Measurements from ENCODE around the gene PPP2R2B. TPM values are rescaled to one million over a fixed set of nuclear protein-coding genes. Genes with fewer than 3 reads are reported as not detected.

Gene PPP2R2B
- total RNA-seq, 4 donors from 2014 or later = 0.53 to 2.0 (median 1.1) TPM

- Histone ChIP-seq H3K36me3 (no peaks in the 10 kb centered on the region), H3K9me3 (no peaks in the 10 kb centered on the region), H3K27me3 (no peaks in the 10 kb centered on the region), H3K27ac (no peak overlapping the region), H3K4me3 (no peak overlapping the region), H3K4me1 (peaks cover 0 to 4% (median 0%) of the 10 kb centered on the region in 3 donors)
- no peak for DNase-seq
- intact Hi-C loops (cut with DNase I) = no loop called here
- TF ChIP-seq POLR2A (IDR thresholded peaks at IDR 0.05) (no peak), CTCF (IDR thresholded peaks at IDR 0.05) (no peak)
- WGBS, 2 donors = 38 to 45% methylated on average over 4 of the region's 4 CpGs
These were observed 210.8 kb downstream of the PPP2R2B start for GRCh38 chr5:146667633-146668272.

GRCh38 chr5:146662229-146662628 is 216.3 kb downstream of the PPP2R2B start:
- no peak overlapping the region for H3K27ac ChIP-seq
- H3K4me3 ChIP-seq = no peak overlapping the region
- no peaks in the 10 kb centered on the region for H3K9me3 ChIP-seq
- no peaks in the 10 kb centered on the region for H3K27me3 ChIP-seq
- 77 to 93% methylated on average over 1 of the region's 1 CpG for WGBS, 2 donors
- DNase-seq = no peak
- no peaks in the 10 kb centered on the region for H3K4me1 ChIP-seq
- intact Hi-C loops (cut with DNase I) = no loop called here
- peak in 5 of 6 experiments; percentile 40 to 79 (median 48) for TF ChIP-seq CTCF (IDR thresholded peaks at IDR 0.05)
- TF ChIP-seq POLR2A (IDR thresholded peaks at IDR 0.05) = no peak
- no peaks in the 10 kb centered on the region for H3K36me3 ChIP-seq

GRCh38 chr5:146660376-146660960 is 218.1 kb downstream of the PPP2R2B start:
- no peak overlapping the region for H3K4me3 ChIP-seq
- intact Hi-C loops (cut with DNase I) = no loop called here
- H3K27me3 ChIP-seq = no peaks in the 10 kb centered on the region
- no peak overlapping the region for H3K27ac ChIP-seq
- H3K36me3 ChIP-seq = no peaks in the 10 kb centered on the region
- no peak for DNase-seq
- no peaks in the 10 kb centered on the region for H3K4me1 ChIP-seq
- 70 to 78% methylated on average over 3 of the region's 3 CpGs for WGBS, 2 donors
- H3K9me3 ChIP-seq = no peaks in the 10 kb centered on the region
- no peak for TF ChIP-seq POLR2A (IDR thresholded peaks at IDR 0.05)
- no peak for TF ChIP-seq CTCF (IDR thresholded peaks at IDR 0.05)

DNA sequence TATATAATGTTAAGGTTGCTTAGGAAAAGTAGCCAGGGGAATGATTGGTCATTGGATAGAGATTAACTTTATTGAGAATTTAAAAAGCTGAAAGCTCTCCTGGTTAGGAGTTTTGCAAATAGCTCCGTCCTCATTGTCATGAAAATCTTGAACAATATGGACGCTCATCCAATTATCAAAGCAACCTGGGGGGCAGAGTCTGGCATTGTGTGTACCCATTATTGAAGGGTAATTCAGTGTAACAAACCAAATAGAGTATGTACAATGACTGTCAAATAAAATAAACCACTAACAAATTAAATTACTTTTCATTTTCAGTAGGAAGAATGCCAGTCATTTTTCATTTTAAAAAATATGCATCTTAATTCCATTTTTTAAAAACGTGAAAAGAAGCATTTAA is 218.6 kb downstream of the PPP2R2B start:
- DNase-seq = no peak
- H3K27ac ChIP-seq = no peak overlapping the region
- H3K27me3 ChIP-seq = no peaks in the 10 kb centered on the region
- intact Hi-C loops (cut with DNase I) = loop anchor here (5.0 kb wide), 1 partner anchor 307 kb away; no protein-coding TSS in a partner anchor
- TF ChIP-seq POLR2A (IDR thresholded peaks at IDR 0.05) (no peak), CTCF (IDR thresholded peaks at IDR 0.05) (no peak)
- H3K4me1 ChIP-seq = no peaks in the 10 kb centered on the region
- H3K36me3 ChIP-seq = no peaks in the 10 kb centered on the region
- no peaks in the 10 kb centered on the region for H3K9me3 ChIP-seq
- 56 to 58% methylated on average over 3 of the region's 3 CpGs for WGBS, 2 donors
- H3K4me3 ChIP-seq = no peak overlapping the region

DNA sequence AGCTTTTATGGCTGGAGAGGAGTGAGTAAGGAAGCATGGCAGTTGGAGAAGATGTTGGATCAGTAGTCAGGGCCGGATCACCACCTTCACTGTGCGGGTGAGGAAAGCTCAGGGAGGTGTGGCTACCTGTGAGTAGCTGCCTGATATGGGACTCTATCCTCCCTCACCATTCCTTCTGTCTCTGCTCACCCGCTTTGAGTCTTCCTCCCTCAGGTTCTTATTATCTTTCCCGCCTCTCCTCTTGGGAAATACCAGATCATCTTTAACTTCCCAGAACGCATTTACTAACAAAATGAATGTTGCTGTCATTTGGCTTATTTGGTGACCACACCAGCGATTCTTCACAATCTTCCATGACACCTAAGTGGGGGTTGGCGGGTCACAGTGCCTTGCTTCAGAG is 221.9 kb downstream of the PPP2R2B start:
- Histone ChIP-seq H3K4me1 (no peaks in the 10 kb centered on the region), H3K9me3 (no peaks in the 10 kb centered on the region), H3K36me3 (no peaks in the 10 kb centered on the region), H3K27ac (no peak overlapping the region), H3K27me3 (no peaks in the 10 kb centered on the region), H3K4me3 (no peak overlapping the region)
- TF ChIP-seq POLR2A (IDR thresholded peaks at IDR 0.05) (no peak), CTCF (IDR thresholded peaks at IDR 0.05) (no peak)
- intact Hi-C loops (cut with DNase I) = loop anchor here (5.0 kb wide), 1 partner anchor 311 kb away; no protein-coding TSS in a partner anchor
- WGBS, 2 donors = 76 to 82% methylated on average over 6 to 7 of the region's 7 CpGs
- no peak for DNase-seq

Measured in esophagus squamous epithelium (tissue), 5 donors.